GM12878 (cell line): ENCODE results near the gene BMP7. TPM values are rescaled to one million over a fixed set of nuclear protein-coding genes. Genes with fewer than 3 reads are reported as not detected.

ENCODE experiments used
- ATAC-seq: fragments of 200-7000 bp; cut with Tn5 transposase; 3 replicates; pipeline ENCODE4 v1.9.1; 2020; ENCODE audit warnings: mild to moderate bottlenecking, moderate library complexity
- BruUV-seq: library from RNA; stranded (reverse); fragments of 400-500 nt; replicated peaks from 2 replicates; lab custom pipeline; 2021; lab: Mats Ljungman, UMichigan
- CTCF ChIA-PET: fragments of 300-600 bp; sonication (Branson Sonifier 250); formaldehyde crosslinking; extraction: SDS; loops from one replicate; lab custom pipeline; 2021; ENCODE audit warnings: inconsistent platforms; lab: Yijun Ruan, JAX
- POLR2A ChIA-PET: fragments of 350-600 bp; formaldehyde crosslinking; extraction: SDS; loops from one replicate; lab custom pipeline; 2021; ENCODE audit warnings: inconsistent platforms; lab: Charles Lee
- RAD21 ChIA-PET: fragments of 300-600 bp; sonication (Branson Sonifier 250); formaldehyde crosslinking; loops from one replicate; lab custom pipeline; 2023; ENCODE audit warnings: antibody characterized with exemption; ENCODE audit not compliant: unreplicated experiment; lab: Charles Lee
- SMC1A ChIA-PET: fragments of 300-600 bp; sonication (Branson Sonifier 250); formaldehyde crosslinking; loops from one replicate; lab custom pipeline; 2023; ENCODE audit not compliant: unreplicated experiment, uncharacterized antibody; lab: Charles Lee
- DNase-seq: peaks from one replicate; pipeline ENCODE4 v3.0.0-alpha.2; 2011; ENCODE audit warnings: low read depth, low spot score
- FAIRE-seq: peaks from 3 replicates; lab custom pipeline; 2011; peaks lifted over from hg19 to GRCh38; lab: Jason Lieb, UNC
- H2AFZ ChIP-seq: 2 replicates; pipeline ENCODE4 v1.6.0; 2011; ENCODE audit warnings: low read depth, low read length, control low read depth; ENCODE audit not compliant: control insufficient read depth
- H3K27ac ChIP-seq: 2 replicates; pipeline ENCODE4 v1.5.1; 2011; ENCODE audit warnings: control low read depth; ENCODE audit not compliant: control insufficient read depth, insufficient read depth
- H3K27me3 ChIP-seq, 2 experiments: replicated peaks in 1 of 2; 2 replicates each; pipeline versions ENCODE4 v1.6.0 to v1.6.1; 2011; ENCODE audit warnings: low read length in 1 of 2; ENCODE audit not compliant: control insufficient read depth in 2 of 2, insufficient read depth in 2 of 2
- H3K36me3 ChIP-seq, 2 experiments: 2 replicates each; pipeline ENCODE4 v1.5.1; 2011; ENCODE audit warnings: low read length in 1 of 2; ENCODE audit not compliant: control insufficient read depth in 2 of 2, insufficient read depth in 2 of 2
- H3K4me1 ChIP-seq: 2 replicates; pipeline ENCODE4 v1.6.1; 2011; ENCODE audit warnings: mild to moderate bottlenecking, low read length, moderate library complexity, mixed read lengths; ENCODE audit not compliant: control insufficient read depth, insufficient read depth
- H3K4me2 ChIP-seq: 2 replicates; pipeline ENCODE4 v1.6.0; 2011; ENCODE audit warnings: control low read depth; ENCODE audit not compliant: control insufficient read depth, insufficient read depth
- H3K4me3 ChIP-seq: fragments of 200-600 bp; sonication (generic); 2 replicates; pipeline ENCODE4 v1.5.1; 2016
- H3K79me2 ChIP-seq: 2 replicates; pipeline ENCODE4 v1.6.0; 2011; ENCODE audit warnings: low read length; ENCODE audit not compliant: control insufficient read depth, insufficient read depth
- H3K9ac ChIP-seq: 2 replicates; pipeline ENCODE4 v1.8.0; 2011; ENCODE audit warnings: low read length, control low read depth, mixed read lengths; ENCODE audit not compliant: control insufficient read depth, insufficient read depth
- H3K9me3 ChIP-seq: replicated peaks from 3 replicates; pipeline ENCODE4 v1.5.1; 2011; ENCODE audit warnings: mild to moderate bottlenecking, low read length; ENCODE audit not compliant: control insufficient read depth, insufficient read depth
- H4K20me1 ChIP-seq: 2 replicates; pipeline ENCODE4 v1.6.0; 2011; ENCODE audit not compliant: control insufficient read depth, insufficient read depth
- CEBPZ ChIP-seq: fragments of 150-350 bp; IDR thresholded peaks from 2 replicates; pipeline ENCODE4 v1.6.1; 2016; ENCODE audit warnings: low read depth, low read length
- WGBS: methylation state at CpG from one replicate; pipeline ENCODE4 v1.1.6; 2016; ENCODE audit warnings: low lambda C conversion rate; ENCODE audit not compliant: insufficient replicate concordance, insufficient coverage; ENCODE audit errors: missing lambda C conversion rate; 5-methylcytosine and 5-hydroxymethylcytosine counted together
- in situ Hi-C: fragments of 300-500 bp; cut with MboI; formaldehyde crosslinking; loops from 9 replicates; pipeline ENCODE4 v1.14.3; 2018; ENCODE audit warnings: mixed read lengths
- intact Hi-C: fragments of 100-400 bp; cut with micrococcal nuclease; formaldehyde crosslinking; loops from one replicate; pipeline ENCODE4 v1.14.2; 2022; ENCODE audit not compliant: unreplicated experiment
- polyA plus RNA-seq, 11 experiments: library from polyadenylated mRNA; depleted of rRNA in 4 of 11; unstranded in 6 of 11; stranded (reverse) in 5 of 11; fragments of >200 nt; fragmentation: Nextera tagmentation in 4 of 11; fragmentation: Illumina TruSeq in 1 of 11; extraction: Ambion mirVana in 4 of 11; extraction: Trizol in 1 of 11; gene quantifications; 1 replicate in 1 of 11; 2 replicates in 10 of 11; pipeline versions ENCODE4 v1.2.1 to v1.2.3, GENCODE V29; 2011 to 2016; ENCODE audit warnings: inconsistent platforms in 2 of 11, missing spikeins in 2 of 11, low read depth in 1 of 11
- total RNA-seq, 4 experiments: library from RNA; depleted of rRNA in 3 of 4; stranded (reverse); fragments of >200 nt in 3 of 4; fragmentation: Illumina TruSeq in 1 of 4; extraction: Trizol in 1 of 4; gene quantifications; 2 replicates each; pipeline versions ENCODE4 v1.2.1 to v1.2.3, GENCODE V29; 2013 to 2021

Gene BMP7
- total and polyA plus RNA-seq, 10 of the 15 experiments (the other 5 are each of a cell fraction or from before 2014, with no cell fraction given): 0.18 to 0.51 (median 0.28) TPM; not detected in 7

GRCh38 chr20:57315083-57315975, 48.9 kb upstream of the BMP7 start:
- intact Hi-C loops: no loop called here
- no peak overlapping the region for H3K4me2 ChIP-seq
- no peak overlapping the region for H3K4me3 ChIP-seq

More at GRCh38 chr20:57315083-57315975, 48.9 kb upstream of the BMP7 start:
- H3K79me2 ChIP-seq: no peaks in the 10 kb centered on the region
- DNase-seq (no peak), ATAC-seq (no peak), FAIRE-seq (no peak)
- peaks cover 0 to 5% of the 10 kb centered on the region in 2 experiments for H3K27me3 ChIP-seq
- H3K36me3 ChIP-seq: no peaks in the 10 kb centered on the region
- H3K27ac ChIP-seq: no peak overlapping the region
- CTCF ChIA-PET: no interaction called here
- RAD21 ChIA-PET: no interaction called here
- no peaks in the 10 kb centered on the region for H3K9me3 ChIP-seq
- no peak for TF ChIP-seq CEBPZ
- POLR2A ChIA-PET: no interaction called here
- H4K20me1 ChIP-seq: no peaks in the 10 kb centered on the region
- no peak overlapping the region for H3K9ac ChIP-seq
- 0% methylated on average over 8 of the region's 8 CpGs for WGBS
- no TSS peak for BruUV-seq
- SMC1A ChIA-PET: no interaction called here
- no peak overlapping the region for H2AFZ ChIP-seq
- no peaks in the 10 kb centered on the region for H3K4me1 ChIP-seq
- in situ Hi-C loops: no loop called here
